HG03558 (cell line): ENCODE results near the gene FOXJ3.
"Not testable (repeated sequence)": the region's sequence is repeated elsewhere in the genome, so short reads cannot be mapped to it uniquely, and the experiment has no call there.

Experiments used
- ATAC-seq: cut with Tn5 transposase; IDR thresholded peaks from one replicate; pipeline ENCODE4 v1.9.1; 2021; ENCODE audit warnings: moderate number of reproducible peaks; ENCODE audit not compliant: unreplicated experiment; ENCODE audit errors: extremely low read depth

The FOXJ3 gene

GRCh38 chr1:42260376-42261070, 74.5 kb downstream of the FOXJ3 start:
- ATAC-seq: no peak

DNA sequence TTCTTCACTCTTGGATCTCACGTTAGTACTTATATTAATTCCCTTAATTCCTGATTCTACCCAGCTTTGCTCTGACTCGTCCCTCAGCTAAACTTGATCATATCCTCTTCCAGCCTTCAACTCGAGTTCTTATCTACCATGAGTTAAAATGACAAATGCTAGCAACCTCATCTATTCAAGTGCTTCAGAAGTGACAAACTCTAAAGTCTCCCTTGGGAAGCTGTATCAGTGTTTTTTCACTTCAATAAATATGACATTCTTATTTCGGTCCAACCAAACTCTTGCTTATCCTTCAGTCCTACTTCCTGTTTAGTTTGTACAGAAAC, 75.3 kb downstream of the FOXJ3 start:
- no peak for ATAC-seq

GRCh38 chr1:42259059-42259738, 75.8 kb downstream of the FOXJ3 start:
- ATAC-seq: no peak

GRCh38 chr1:42258218-42258617, 76.8 kb downstream of the FOXJ3 start:
- ATAC-seq: no peak

DNA sequence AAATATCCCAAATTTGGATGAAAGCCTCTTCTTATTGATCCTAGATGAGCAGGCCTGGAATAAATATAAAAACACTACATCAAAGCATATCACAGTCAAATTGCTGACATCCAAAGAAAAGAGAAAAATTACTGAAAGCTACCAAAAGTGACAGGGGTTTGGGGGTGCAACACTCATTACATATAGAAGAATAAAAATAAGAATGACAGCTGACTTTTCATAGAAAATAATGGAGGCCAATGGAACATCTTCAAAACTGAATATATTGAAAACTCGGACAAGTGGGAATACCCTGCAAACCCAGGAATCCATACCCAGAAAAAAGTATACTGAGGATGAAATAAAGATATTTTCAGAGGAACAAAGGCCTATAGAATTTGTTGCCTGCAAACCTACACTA, 84.0 kb downstream of the FOXJ3 start:
- ATAC-seq: no peak

- no peak for ATAC-seq
These were observed 84.9 kb downstream of the FOXJ3 start for GRCh38 chr1:42250164-42250563.

DNA sequence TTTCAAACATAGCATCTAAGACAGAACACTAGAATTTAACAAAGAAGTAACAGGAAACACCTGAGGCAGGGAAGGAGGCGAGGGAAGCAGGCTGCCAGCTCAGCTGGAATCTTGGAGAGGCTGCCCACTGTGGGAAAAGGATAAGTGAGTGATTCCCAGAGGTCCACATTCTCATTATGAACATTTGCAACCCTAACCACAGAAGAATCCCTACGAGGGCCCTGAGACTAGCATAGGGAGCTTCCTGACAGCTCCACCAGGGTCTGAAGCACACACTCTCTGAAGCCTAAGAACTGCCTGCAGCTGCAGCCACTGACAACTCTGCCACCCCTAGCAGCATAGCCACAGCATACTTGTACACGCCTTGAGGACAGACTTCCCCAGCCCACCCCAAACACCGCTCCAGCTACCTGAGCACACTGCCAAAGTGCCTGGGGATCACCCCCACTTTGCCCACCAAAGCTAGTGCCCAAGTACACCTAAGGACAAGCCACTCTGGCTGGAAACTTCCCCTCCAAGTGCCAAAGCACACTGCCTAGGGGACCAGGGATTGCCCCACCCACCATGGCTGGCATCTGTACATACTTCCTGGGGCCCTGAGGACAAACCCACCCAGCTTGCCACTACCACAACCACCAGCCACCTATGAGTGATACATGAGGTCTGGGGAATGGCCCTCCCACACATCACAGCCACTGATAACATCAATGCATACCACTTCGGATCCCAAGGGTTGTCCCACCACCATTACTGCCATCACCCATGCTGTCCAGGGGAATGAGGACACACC, 93.9 kb downstream of the FOXJ3 start:
- no peak for ATAC-seq

GRCh38 chr1:42239555-42239954, 95.5 kb downstream of the FOXJ3 start:
- no peak for ATAC-seq

DNA sequence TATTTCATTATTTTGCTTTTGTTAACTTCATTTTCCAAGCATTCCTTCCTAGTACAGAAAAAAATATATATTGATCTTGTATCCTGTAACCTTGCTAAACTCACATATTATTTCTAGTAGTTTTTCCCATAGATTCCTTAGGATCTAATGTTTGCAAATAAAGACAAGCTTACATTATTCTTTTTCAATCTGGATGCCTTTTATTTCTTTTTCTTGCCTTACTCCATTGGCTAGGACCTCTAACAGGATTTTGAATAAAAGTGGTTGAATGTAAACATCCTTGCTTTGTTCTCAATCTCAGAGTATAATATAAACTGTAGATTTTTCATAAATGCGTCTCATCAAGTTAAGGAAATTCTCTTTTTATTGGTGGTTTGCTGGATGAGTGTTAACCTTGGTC, 96.0 kb downstream of the FOXJ3 start:
- ATAC-seq: no peak

DNA sequence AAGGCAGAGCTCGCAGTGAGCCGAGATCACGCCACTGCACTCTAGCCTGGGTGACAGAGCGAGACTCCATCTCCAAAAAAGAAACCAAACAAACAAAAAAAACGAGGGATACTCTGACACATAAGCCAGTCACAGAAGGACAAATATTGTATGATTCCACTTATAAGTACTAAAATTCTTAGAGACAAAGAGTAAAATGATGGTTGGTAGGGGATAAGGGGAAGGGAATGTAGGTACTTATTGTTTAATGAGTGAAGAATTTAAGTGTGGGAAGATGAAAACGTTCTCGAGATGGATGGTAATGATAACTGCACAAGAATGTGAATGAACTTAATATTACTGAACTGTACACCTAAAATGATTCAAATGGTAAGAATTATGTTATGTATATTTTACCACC, 103.8 kb downstream of the FOXJ3 start:
- ATAC-seq: no peak

DNA sequence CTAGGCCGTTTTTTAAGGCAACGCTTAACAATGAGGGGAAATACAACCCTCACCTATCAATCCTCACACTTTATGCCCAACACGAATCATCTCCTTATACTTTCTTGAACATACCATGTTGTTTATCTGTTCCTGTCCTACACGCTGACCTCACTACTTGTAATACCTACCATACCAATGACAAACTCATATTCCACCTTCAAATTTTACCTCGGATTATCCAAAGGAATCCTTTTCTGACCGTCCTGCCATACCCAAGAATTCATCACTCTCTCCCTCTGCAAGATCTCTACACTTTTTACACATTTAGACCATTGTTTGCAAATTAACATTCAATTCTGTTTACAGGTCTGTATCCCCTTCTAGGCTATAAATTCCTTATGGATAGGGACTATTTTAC, 106.1 kb downstream of the FOXJ3 start:
- ATAC-seq: no peak

GRCh38 chr1:42223036-42223435, 112.0 kb downstream of the FOXJ3 start:
- no peak for ATAC-seq

GRCh38 chr1:42221952-42222606, 113.0 kb downstream of the FOXJ3 start:
- no peak for ATAC-seq

DNA sequence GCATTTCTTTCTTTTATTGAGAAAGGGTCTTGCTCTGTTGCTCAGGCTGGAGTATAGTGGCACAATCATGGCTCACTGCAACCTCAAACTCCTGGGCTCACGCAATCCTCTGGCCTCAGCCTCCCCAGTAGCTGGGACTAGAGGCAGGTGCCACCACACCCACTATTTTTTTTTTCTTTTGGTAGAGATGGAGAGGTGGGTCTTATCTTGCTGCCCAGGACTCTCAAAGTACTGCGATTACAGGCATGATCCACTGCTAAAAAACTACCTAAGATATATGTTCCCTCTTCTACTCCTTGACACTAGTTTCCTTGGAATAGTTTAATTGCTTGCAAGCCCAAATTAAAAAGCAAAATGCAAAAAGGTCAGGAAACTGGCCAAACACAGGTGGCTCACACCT, 113.6 kb downstream of the FOXJ3 start:
- no peak for ATAC-seq

DNA sequence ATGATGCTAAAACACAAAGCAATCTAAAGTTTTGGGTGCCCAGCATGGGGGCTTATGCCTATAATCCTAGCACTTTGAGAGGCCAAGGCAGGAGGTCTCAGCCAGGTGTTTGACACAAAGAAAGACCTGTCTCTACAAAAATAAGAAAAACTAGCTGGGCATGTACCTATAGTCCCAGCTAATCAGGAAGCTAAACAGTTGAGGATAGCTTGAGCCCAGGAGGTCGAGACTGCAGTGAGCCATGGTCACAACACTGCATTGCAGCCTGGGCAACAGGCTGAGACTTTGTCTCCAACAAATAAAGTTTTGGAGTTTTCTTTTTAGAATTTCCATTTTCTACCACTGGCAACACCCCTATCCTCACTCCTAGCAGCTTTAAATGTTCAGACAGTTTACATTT, 115.4 kb downstream of the FOXJ3 start:
- ATAC-seq: no peak

DNA sequence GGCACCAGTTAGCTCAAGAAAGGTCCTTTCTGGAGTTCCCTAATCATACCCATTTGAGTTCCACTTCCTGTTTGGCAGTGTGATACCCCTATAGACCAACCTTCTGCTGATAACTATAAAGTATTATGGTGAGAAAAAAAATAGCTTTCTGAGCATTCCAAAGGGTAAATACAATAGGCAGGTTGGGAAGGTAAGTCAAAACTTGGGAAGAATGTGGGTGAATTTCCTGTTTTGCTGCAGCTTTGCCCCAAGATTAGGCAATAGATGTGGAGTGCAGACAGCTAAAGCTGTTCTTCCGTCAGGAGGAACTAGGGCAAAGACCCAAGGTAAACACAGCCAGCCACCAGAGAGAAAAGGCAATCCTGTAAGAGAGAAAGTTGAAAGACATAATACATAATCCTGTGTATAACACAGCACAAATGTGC, 120.6 kb downstream of the FOXJ3 start:
- ATAC-seq: no peak

DNA sequence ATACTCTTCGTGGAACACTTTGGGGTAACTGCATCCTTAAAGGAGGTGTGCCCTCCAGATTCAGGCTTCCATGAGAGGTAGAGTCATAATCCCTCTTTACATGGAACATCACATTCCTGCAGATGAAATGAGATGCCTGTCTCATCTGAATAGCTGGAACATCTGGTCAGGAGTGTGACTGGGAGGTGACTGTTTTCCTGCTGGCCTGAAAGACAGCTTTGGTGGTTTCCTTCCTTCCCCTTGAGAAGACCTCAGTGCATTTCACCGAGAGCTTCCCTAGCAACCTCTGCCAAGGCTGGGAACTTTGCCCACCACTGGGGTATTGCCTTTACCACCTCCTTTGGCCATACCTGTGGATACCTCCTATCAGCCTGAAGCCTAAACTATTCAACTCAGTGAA, 123.8 kb downstream of the FOXJ3 start:
- ATAC-seq: no peak

- no peak for ATAC-seq
These were observed 124.5 kb downstream of the FOXJ3 start for GRCh38 chr1:42210421-42211133.

GRCh38 chr1:42209526-42210251, 125.3 kb downstream of the FOXJ3 start:
- no peak for ATAC-seq

DNA sequence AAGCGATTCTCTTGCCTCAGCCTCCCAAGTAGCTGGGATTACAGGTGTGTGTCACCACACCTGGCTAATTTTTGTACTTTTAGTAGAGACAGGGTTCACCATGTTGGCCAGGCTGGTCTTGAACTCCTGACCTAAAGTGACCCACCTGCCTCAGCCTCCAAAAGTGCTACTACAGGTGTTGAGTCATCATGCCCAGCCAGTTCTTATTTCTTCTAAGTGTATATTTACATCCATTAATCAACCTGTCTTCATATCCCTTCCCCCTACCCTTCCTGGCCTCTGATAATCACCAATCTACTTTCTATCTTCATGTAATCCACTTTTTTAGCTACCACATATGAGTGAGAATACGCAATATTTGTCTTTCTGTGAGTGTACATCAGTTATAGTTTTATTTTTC, 128.1 kb downstream of the FOXJ3 start:
- not testable (repeated sequence) for ATAC-seq
